DMS 273 treated with DMSO at 0.1 percent for 48 hours (cell line): ENCODE results near the gene HIVEP2.

Experiments used
- DNase-seq: peaks from one replicate; lab custom pipeline; 2025; lab: John Stamatoyannopoulos, UW

The HIVEP2 gene

DNA sequence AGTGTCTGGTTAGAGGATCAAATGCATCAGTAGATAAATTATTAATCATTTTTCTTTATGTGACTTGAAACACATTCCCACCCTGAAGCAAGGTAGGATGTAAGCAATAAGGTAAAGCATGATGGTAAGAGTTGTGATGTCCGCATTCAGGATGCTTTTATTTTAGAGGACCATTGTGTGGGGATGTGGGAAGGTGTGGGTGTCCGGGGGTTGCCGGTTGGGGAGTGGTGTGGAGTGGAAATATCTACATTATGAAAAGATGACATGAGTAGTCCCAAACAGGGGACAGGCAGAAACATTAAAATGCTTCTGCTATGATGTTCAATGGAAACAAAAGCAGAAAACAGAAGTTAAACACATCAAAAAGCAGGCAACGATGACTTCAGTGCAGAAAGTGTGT is 215.4 kb downstream of the HIVEP2 start:
- no peak for DNase-seq

DNA sequence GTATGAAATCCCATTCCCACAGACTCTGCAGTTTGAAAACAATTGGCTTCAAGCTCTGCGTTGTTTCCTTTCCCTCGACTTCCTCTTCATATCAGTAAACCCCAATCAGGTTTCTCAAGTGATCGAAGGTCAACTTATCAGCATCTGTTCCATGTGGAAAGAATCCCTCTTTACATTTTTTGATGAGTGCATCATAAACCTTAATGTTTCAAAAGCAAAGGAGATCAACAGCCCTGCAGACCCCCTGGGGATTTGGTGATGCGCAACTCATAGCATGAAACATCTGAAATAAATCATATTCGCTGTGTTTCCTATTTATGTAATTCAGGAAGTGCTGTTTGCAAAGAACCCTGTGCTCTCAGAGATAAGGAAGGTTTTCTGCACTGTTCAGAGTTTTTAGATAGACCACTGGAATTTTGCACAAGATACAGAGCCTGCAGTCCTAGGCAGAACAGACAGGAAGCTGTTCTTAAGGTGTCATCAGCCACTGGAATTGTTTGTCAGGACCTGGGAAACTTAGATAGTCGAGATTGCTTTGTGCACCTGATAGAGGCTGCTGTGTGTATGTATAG is 216.0 kb downstream of the HIVEP2 start:
- no peak for DNase-seq

- DNase-seq = no peak
These were observed 216.6 kb downstream of the HIVEP2 start for GRCh38 chr6:142728364-142728763.

GRCh38 chr6:142726616-142727015 is 218.4 kb downstream of the HIVEP2 start:
- DNase-seq = no peak

DNA sequence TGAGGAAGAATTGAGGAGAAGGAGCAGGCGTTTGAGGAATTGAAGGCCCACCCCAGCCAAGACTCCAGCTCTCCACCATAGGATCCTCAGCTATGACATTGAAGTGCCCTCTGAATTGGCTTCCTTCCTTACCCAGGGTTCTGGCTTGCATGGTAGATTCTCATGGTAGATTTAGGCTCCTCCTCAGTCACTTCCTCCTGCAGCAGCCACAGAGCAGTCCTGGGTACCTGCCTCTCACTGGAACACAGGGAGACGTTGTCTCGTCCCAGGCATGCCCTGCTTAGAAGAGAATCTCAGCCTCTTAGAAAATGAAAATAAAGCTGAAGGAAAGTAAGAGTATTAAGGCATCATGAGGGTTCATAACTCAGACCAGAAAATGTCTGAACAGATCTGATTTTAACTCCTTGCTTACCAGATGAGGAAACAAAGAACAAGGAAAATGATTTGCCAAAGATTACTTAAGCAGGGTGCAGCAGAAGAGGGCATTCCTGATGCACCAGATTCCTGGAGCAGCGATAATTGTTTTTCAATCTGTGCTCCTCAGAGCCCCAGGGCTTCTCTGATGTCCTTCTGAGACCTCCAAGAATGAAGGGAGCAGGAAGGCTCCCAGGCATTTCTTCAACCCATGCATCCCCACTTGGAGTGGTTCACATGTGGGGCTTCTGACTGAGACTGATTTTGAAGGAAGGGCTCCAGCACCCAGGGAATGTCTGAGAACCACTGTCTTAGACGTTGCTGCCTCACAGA is 219.8 kb downstream of the HIVEP2 start:
- no peak for DNase-seq

DNA sequence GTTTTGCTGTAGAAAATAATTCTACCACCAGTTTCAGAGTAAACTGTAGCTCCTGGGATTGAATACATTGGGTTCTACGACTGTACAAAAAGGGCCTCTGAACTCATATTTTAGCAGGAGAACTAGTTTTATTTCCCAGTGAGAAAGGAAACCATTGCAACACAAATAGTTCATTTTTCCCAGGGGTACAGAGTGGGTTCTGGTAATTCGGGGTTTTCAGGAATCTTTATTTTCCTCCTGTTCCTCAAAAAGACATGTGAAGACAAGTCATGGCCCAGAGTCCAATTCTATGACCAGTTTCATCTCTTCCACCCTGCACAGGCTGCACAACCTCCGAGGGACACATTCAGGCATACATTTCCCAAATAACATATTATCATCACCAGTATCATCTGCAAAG is 222.1 kb downstream of the HIVEP2 start:
- DNase-seq = no peak

GRCh38 chr6:142722012-142722411 is 223.0 kb downstream of the HIVEP2 start:
- no peak for DNase-seq

DNA sequence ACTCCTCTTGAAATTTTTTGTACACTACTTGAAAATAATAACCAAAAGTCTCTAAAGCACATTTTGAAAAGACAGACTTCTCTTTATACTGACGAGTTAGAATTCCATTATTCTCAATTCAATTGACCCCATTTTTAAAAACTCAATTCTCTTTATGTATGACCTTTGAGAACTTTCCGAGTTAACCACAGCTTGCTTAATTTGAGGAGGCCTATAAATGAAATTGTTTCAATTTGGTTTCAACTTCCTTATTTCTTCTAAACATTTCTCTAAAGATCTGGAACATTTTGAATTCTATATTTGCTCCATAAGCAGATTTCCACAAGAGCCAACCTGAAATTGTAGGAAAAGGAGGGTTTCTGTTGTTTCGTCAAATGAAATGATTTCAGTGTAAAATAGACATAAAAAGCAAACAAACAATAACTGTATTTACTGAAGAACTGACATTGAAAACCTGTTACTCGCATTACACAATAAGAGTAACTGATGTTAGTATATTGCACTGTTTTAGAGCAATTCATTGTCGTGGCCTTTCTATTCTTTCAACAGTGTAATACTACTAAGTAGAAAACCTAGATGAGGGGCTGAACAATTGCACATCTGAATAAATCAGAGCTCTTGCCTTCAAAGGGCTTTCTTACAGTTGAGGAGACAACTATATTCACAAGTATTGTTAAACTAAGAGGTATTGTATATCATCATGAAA is 223.6 kb downstream of the HIVEP2 start:
- no peak for DNase-seq

GRCh38 chr6:142718667-142719191 is 226.2 kb downstream of the HIVEP2 start:
- no peak for DNase-seq

GRCh38 chr6:142716097-142716496 is 228.9 kb downstream of the HIVEP2 start:
- DNase-seq = no peak

GRCh38 chr6:142714951-142715785 is 229.8 kb downstream of the HIVEP2 start:
- no peak for DNase-seq

DNA sequence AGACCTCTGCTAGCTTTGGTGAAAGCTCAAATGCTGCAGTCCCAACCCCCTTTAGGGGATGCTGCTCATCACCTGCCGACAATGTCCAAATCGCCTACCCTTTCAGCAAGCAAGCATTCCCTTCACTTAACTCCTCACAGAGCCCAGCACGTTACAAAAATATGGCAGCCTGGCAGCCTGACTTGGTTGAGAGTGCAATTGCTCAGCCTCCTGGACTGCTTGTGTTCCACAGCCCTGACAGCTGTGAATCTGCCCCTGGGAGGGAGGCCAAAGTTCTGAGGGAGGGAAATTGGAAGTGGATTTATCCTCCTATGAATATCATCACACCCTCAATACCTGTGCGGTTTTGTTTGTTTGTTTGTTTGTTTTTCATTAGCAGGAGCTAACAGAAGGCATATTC is 231.0 kb downstream of the HIVEP2 start:
- DNase-seq = no peak

DNA sequence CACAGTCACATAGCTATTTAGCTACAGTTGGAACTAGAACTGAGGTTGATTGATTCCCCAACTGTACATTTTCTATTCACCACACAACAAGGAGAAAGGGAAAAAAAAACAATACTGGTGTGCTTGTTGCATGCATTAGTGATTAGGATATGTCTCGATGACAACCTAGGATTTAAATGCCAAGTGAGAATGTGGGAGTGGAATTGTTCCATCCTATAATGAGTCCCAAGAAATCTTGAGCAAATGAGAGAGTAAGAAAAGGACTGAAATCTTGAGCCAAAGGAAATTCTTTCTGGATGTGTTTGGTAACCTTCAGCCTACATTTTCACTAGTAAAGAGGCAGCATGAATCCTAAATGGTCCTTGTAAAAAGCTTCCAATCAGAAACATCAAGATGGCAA is 232.7 kb downstream of the HIVEP2 start:
- no peak for DNase-seq

DNA sequence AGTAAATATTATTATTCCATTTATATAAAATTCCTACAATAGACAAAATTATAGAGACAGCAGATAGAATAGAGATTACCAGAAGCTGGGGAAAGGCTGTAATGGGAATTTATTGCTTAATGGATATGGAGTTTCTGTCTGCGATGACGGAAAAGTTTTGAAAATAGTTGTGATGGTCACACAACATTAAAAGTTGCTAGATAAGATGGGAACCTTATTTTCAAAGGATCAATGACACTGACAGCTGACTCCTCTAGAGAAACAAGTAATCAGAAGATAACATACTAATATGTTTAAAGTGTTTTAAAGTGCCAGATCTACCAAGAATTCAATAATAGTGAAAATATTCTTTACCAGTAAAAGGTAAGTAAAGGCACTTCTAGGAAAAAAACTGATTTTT is 236.3 kb downstream of the HIVEP2 start:
- DNase-seq = no peak

DNA sequence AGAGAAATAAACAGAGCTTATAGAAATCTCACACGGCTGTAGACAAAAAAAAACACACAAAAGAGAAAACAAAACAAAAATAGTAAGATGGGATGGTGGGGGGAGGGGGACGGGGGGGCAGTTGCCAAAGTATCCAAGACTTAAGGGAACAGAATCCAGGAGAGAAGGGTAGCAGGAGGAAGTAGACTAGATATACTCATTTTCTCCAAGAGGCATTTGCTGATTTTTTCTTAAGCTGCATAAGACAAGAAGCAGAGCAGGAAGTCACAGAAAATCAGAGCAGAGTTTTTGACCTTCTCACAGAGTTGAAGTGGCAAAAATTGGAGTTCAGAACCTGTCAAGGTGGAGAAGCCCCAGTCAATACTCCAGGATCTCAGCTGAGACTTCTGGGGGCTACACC is 237.7 kb downstream of the HIVEP2 start:
- DNase-seq = no peak

GRCh38 chr6:142706210-142706609 is 238.8 kb downstream of the HIVEP2 start:
- no peak for DNase-seq

DNA sequence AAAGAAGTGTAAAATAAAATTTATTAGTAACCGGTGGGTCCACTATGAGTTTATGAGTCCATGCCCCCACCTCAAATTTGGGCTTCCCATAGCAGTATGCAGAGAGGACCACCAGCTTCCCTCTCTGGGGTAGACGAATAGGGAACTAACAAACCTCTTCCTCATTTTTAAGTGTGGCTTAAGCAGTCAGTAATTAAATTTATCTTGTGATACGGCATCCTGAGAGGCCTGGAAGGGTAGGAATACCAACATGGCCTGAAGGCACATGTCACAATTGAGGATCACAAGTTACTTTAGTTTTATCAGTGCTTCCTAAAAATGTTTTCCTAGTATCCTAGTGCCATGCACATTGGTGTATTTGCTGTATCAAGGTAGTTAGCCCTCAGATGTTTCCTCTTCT is 239.9 kb downstream of the HIVEP2 start:
- DNase-seq = no peak

DNA sequence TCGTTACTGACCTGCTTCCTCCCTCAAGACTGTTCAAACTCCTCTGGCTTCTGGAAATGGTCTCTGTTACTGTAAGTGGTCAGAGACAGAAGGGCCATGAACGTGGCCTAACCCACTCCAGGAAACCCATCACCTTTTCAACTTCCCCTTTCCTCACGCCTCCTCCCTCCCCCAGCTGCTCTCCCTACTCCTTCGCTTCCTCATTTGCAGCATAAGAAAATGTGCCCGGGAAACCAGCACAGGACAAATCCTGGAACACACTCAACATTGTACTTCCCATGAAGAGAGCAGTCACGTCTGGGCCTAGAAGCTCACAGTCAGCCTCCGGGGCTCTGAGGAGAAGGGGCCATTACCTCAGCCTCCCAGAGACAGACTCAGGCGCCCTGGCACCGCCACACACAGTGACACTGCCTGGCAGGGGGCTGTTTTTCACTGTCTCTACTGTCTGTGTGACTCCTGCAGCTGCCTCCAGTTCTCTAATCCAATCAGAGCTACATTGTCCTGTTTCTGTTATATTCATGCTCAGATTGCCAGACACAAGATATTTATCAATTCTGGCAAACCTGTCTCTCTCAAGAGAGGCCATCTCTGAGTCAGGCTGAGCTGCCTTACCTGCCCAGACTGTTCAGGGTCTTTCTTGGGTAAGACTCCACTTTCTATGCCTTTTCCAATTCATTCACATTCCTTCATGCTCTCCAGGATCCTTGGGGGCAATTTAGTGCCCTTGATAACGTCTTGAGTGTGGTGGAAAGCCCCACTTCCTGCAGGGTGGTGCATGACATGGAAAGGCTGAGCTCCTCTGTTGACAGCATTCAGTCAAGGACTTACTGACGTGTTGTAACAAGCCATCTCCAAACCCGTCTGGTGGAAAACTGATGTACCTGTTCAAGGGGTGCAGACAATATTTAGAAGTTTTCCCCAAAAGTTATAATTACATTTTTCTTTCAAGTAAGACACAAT is 242.2 kb downstream of the HIVEP2 start:
- DNase-seq = no peak
